Suprapubic skin (tissue), 4 donors: Measurements from ENCODE around the gene TEKT5.

Source experiments
- CTCF ChIP-seq, 2 donors: fragments of 200-600 bp in 1 of 2; fragments of 450-650 bp in 1 of 2; sonication (generic) in 1 of 2; IDR thresholded peaks; one replicate each; pipeline ENCODE4 v1.5.1; 2016 to 2019; ENCODE audit warnings: antibody characterized with exemption in 2 of 2, mild to moderate bottlenecking in 1 of 2, moderate library complexity in 1 of 2
- POLR2A ChIP-seq, 2 donors: fragments of 450-650 bp; IDR thresholded peaks; one replicate each; pipeline ENCODE4 v1.6.1; 2017; ENCODE audit warnings: antibody characterized with exemption in 2 of 2, mild to moderate bottlenecking in 2 of 2, moderate library complexity in 2 of 2
- POLR2AphosphoS5 ChIP-seq, 3 donors: sonication (generic); formaldehyde crosslinking; IDR thresholded peaks; one replicate each; pipeline ENCODE4 v1.6.1; 2017; ENCODE audit warnings: antibody characterized with exemption in 3 of 3

DNA sequence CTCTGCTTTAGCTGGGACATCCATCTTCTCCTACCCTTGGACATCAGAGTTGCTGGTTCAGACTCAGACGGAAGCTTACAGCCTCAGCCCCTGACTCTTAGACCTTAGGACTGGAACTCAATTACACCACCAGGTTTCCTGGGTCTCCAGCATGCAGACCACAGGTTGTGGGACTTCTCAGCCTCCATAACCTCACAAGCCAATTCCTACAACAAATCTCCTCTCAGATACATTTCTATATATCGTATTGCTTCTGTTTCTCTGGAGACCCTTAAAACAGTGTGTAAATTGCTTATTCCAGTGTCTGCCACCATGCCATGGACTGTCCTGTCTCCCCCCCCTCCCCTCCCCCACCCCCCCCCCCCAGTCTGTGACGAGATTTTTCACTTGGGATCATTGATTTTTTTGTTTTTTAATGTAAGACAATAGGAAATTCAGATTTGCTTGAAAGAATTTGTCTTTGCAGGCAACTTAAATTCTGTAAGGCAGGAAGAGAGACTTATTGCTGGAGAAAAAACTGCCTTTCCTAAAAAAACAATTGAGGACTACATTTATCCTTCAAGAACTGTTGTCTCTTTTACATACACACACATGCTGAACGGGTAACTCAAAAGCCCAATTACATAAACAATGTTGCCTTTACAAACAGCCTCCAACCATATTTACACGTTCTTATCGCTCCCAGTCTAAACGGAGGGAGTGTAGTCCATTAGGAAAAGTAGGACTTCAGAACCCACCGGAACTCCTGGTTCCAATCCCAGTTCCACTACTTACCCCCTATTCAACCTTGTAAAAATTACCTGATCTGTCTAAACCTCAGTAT, 39.9 kb downstream of the TEKT5 start:
- TF ChIP-seq POLR2A (IDR thresholded peaks at IDR 0.05), result no peak
- TF ChIP-seq CTCF (IDR thresholded peaks at IDR 0.05), result no peak
- TF ChIP-seq POLR2AphosphoS5 (IDR thresholded peaks at IDR 0.05), result no peak
